MM.1S (cell line): ENCODE results near the gene SPEG.

ENCODE experiments used
- DNase-seq: peaks from one replicate; pipeline ENCODE4 v3.0.0-alpha.2; 2015
- H2AFZ ChIP-seq: fragments of 300-600 bp; sonication (generic); 2 replicates; pipeline ENCODE4 v1.6.0; 2016; ENCODE audit warnings: antibody characterized with exemption, low read length
- H3F3A ChIP-seq: fragments of 300-600 bp; sonication (generic); 2 replicates; pipeline ENCODE4 v1.6.1; 2016; ENCODE audit warnings: mild to moderate bottlenecking, antibody characterized with exemption, low read length, moderate library complexity, mixed read lengths; ENCODE audit not compliant: insufficient read depth
- H3K27ac ChIP-seq: fragments of 300-600 bp; sonication (generic); 2 replicates; pipeline ENCODE4 v1.5.1; 2016; ENCODE audit warnings: mild to moderate bottlenecking, low read length
- H3K27me3 ChIP-seq: fragments of 300-600 bp; sonication (generic); replicated peaks from 2 replicates; pipeline ENCODE4 v1.6.0; 2016; ENCODE audit warnings: low read length; ENCODE audit not compliant: insufficient read depth
- H3K36me3 ChIP-seq: fragments of 300-600 bp; sonication (generic); replicated peaks from 2 replicates; pipeline ENCODE4 v1.6.1; 2016; ENCODE audit warnings: mild to moderate bottlenecking, low read length, mixed read lengths; ENCODE audit not compliant: insufficient read depth
- H3K4me1 ChIP-seq: fragments of 300-600 bp; sonication (generic); 2 replicates; pipeline ENCODE4 v1.6.1; 2016; ENCODE audit warnings: low read length, mixed read lengths
- H3K4me2 ChIP-seq: fragments of 300-600 bp; sonication (generic); 2 replicates; pipeline ENCODE4 v1.6.0; 2016; ENCODE audit warnings: low read depth, low read length
- H3K4me3 ChIP-seq: fragments of 300-600 bp; sonication (generic); 2 replicates; pipeline ENCODE4 v1.5.1; 2016; ENCODE audit warnings: low read length, mixed read lengths
- H3K79me2 ChIP-seq: fragments of 300-600 bp; sonication (generic); 2 replicates; pipeline ENCODE4 v1.6.1; 2016; ENCODE audit warnings: mixed run types, low read length, mixed read lengths
- H3K9ac ChIP-seq: fragments of 300-600 bp; sonication (generic); 2 replicates; pipeline ENCODE4 v1.6.1; 2016; ENCODE audit warnings: low read length, mixed read lengths
- H3K9me2 ChIP-seq: fragments of 300-600 bp; sonication (generic); replicated peaks from 2 replicates; pipeline ENCODE4 v1.6.1; 2016; ENCODE audit warnings: mild to moderate bottlenecking, low read length, mixed read lengths; ENCODE audit not compliant: insufficient read depth
- H3K9me3 ChIP-seq: fragments of 300-600 bp; sonication (generic); replicated peaks from 2 replicates; pipeline ENCODE4 v1.6.1; 2016; ENCODE audit warnings: mild to moderate bottlenecking, low read length, mixed read lengths; ENCODE audit not compliant: insufficient read depth
- H4K20me1 ChIP-seq: fragments of 300-600 bp; sonication (generic); 2 replicates; pipeline ENCODE4 v1.6.1; 2016; ENCODE audit warnings: mild to moderate bottlenecking, low read length, moderate library complexity, mixed read lengths; ENCODE audit not compliant: insufficient read depth
- EZH2 ChIP-seq: fragments of 300-600 bp; sonication (generic); optimal IDR thresholded peaks from 2 replicates; pipeline ENCODE3; 2017; ENCODE audit warnings: low read depth, mild to moderate bottlenecking, antibody characterized with exemption, low read length, mixed read lengths
- EZH2phosphoT487 ChIP-seq: fragments of 300-600 bp; sonication (generic); IDR thresholded peaks from 2 replicates; pipeline ENCODE4 v1.6.1; 2018; ENCODE audit warnings: antibody characterized with exemption, low read length
- TF ChIP-seq, protein P1 (sequence below): fragments of 300-600 bp; sonication (generic); IDR thresholded peaks from 2 replicates; pipeline ENCODE4 v1.5.1; 2016; ENCODE audit warnings: antibody characterized with exemption, low read length, mixed read lengths

The SPEG gene

DNA sequence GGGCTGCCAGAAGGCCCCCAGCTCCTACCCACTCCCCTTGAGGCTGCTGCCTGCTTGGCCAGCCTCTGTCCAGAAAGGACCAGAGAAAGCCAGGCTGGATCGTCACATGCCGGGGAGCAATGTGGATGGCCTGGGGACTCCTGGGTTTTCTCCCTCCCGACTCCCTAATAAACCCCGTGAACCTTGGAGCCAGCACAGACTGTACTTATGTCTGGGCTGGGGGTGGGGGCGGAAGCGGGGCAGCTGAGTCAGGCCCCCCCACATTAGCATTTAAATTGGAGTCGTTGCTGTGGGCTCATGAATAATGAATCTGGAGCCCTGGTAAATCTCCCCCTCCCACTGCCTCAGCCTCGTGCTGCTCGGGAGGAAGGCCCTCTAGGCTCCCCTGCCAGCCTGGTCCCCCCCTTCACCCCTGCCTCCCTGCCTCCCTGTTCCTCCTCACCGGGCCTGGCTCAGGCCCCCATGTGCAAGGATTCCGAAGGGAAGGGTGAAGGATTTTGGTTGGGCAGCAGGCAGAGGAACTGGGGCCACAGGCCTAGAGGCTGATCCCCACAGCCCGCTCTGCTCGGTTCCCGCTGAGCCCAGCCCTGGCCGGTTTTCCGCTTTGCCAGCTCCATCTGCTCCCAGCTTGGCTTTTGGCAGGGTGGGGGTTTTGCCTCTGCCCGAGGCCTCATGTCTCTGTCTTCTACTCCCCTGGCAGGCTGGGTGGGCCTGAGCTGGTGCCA lies 72.3 kb downstream of the SPEG start:
- no peaks in the 10 kb centered on the region for H3K79me2 ChIP-seq
- no peaks in the 10 kb centered on the region for H3K9me2 ChIP-seq
- no peaks in the 10 kb centered on the region for H4K20me1 ChIP-seq
- no peak overlapping the region for H2AFZ ChIP-seq
- no peak overlapping the region for H3K4me2 ChIP-seq
- no peaks in the 10 kb centered on the region for H3F3A ChIP-seq
- peaks cover 24% of the 10 kb centered on the region for H3K27me3 ChIP-seq
- H3K36me3 ChIP-seq, result no peaks in the 10 kb centered on the region
- no peak for DNase-seq
- H3K9me3 ChIP-seq, result no peaks in the 10 kb centered on the region
- no peak overlapping the region for H3K4me3 ChIP-seq
- no peaks in the 10 kb centered on the region for H3K4me1 ChIP-seq
- no peak overlapping the region for H3K27ac ChIP-seq
- H3K9ac ChIP-seq, result no peak overlapping the region
- no peak for TF ChIP-seq EZH2phosphoT487
- no peak for TF ChIP-seq EZH2
- TF ChIP-seq, protein P1, sequence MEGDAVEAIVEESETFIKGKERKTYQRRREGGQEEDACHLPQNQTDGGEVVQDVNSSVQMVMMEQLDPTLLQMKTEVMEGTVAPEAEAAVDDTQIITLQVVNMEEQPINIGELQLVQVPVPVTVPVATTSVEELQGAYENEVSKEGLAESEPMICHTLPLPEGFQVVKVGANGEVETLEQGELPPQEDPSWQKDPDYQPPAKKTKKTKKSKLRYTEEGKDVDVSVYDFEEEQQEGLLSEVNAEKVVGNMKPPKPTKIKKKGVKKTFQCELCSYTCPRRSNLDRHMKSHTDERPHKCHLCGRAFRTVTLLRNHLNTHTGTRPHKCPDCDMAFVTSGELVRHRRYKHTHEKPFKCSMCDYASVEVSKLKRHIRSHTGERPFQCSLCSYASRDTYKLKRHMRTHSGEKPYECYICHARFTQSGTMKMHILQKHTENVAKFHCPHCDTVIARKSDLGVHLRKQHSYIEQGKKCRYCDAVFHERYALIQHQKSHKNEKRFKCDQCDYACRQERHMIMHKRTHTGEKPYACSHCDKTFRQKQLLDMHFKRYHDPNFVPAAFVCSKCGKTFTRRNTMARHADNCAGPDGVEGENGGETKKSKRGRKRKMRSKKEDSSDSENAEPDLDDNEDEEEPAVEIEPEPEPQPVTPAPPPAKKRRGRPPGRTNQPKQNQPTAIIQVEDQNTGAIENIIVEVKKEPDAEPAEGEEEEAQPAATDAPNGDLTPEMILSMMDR, result no peak

DNA sequence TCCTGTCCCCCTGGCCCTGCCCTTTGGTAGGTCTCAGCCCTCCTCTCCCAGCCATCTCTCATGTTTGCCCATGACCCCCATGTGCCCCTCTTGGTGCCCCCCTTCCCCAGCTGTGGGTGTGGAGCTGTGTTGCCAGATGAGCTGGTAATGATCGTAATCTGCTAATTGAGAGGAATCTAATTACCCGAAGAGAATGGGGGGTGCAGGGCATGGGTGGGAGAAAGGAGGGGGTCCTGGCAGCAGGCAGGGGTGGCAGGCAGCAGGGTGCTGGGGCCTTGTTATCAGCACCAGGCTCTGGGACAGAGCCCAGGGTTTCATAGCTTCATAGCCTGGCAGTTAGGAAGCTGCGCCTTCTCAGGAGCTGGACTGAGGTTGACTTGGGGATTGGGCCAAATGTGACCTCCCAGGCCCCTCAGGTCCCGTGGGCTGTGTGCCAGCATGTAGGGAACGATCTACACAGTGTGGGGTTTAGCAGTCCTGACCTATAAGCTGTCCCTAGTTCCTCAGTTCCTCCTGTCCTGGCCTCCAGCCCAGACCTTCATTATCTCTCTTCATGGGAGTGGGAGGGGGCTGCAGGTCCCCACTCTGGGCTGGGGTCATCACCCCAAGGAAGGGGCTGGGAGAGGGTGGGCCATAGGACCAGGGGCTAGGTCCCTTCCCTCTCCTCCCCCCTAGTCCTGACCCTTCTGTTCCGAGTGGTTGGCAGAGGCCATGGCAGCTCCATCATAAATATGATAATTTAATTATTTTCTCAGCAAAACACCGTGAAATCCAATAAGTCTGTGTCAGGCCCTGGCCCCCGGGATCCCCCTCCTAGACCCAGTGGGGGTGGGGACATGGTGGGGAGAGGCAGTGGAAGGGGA lies 73.2 kb downstream of the SPEG start:
- H4K20me1 ChIP-seq, result no peaks in the 10 kb centered on the region
- H3K27ac ChIP-seq, result no peak overlapping the region
- H3K4me3 ChIP-seq, result no peak overlapping the region
- H3K36me3 ChIP-seq, result no peaks in the 10 kb centered on the region
- TF ChIP-seq EZH2phosphoT487 (no peak), EZH2 (no peak)
- TF ChIP-seq, protein P1, result no peak
- no peak overlapping the region for H3K9ac ChIP-seq
- no peak for DNase-seq
- H3K79me2 ChIP-seq, result no peaks in the 10 kb centered on the region
- H3K27me3 ChIP-seq, result peaks cover 33% of the 10 kb centered on the region
- H2AFZ ChIP-seq, result no peak overlapping the region
- no peak overlapping the region for H3K4me2 ChIP-seq
- no peaks in the 10 kb centered on the region for H3K4me1 ChIP-seq
- H3K9me3 ChIP-seq, result no peaks in the 10 kb centered on the region
- H3F3A ChIP-seq, result no peaks in the 10 kb centered on the region
- H3K9me2 ChIP-seq, result no peaks in the 10 kb centered on the region

DNA sequence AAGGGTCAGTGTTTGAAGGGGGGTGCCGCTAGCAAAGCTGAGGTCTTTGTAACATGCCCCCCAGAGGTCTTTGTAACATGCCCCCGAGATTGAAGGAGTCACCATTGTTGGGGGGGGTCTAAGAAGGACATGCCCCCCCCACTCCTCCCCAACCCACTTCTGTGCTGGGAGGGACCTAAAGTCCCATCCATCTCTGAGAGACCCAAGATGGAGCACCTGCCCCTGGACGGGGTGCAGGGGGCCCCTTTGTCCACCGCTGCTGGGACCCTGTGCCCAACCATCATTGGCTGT lies 73.7 kb downstream of the SPEG start:
- Histone ChIP-seq H3K9me2 (no peaks in the 10 kb centered on the region), H4K20me1 (no peaks in the 10 kb centered on the region), H3K4me1 (no peaks in the 10 kb centered on the region), H3K9ac (no peak overlapping the region), H3K4me3 (no peak overlapping the region), H3K27ac (no peak overlapping the region), H2AFZ (no peak overlapping the region), H3K27me3 (peaks cover 39% of the 10 kb centered on the region), H3K9me3 (no peaks in the 10 kb centered on the region), H3K4me2 (no peak overlapping the region), H3K36me3 (no peaks in the 10 kb centered on the region), H3F3A (no peaks in the 10 kb centered on the region), H3K79me2 (no peaks in the 10 kb centered on the region)
- TF ChIP-seq, protein P1, result no peak
- TF ChIP-seq EZH2phosphoT487, result no peak
- no peak for TF ChIP-seq EZH2
- DNase-seq, result no peak
